HG03095 (cell line): ENCODE results near the gene SEMA5A.
A peak's percentile ranks its signal among the peaks of the same experiment; 100 is the strongest.
"Not testable (repeated sequence)": the region's sequence is repeated elsewhere in the genome, so short reads cannot be mapped to it uniquely, and the experiment has no call there.

Source experiments
- ATAC-seq: cut with Tn5 transposase; IDR thresholded peaks from one replicate; pipeline ENCODE4 v1.9.1; 2021; ENCODE audit warnings: moderate library complexity; ENCODE audit not compliant: unreplicated experiment

SEMA5A gene

GRCh38 chr5:9401786-9402472 is 143.9 kb downstream of the SEMA5A start:
- no peak for ATAC-seq

GRCh38 chr5:9399783-9400182 is 146.1 kb downstream of the SEMA5A start:
- ATAC-seq = not testable (repeated sequence)

- no peak for ATAC-seq
Observed at GRCh38 chr5:9399094-9399493, 146.8 kb downstream of the SEMA5A start.

GRCh38 chr5:9398227-9398626 is 147.6 kb downstream of the SEMA5A start:
- ATAC-seq = no peak

GRCh38 chr5:9396285-9396770 is 149.5 kb downstream of the SEMA5A start:
- ATAC-seq = no peak

- ATAC-seq = no peak
Observed at GRCh38 chr5:9395706-9396105, 150.2 kb downstream of the SEMA5A start.

GRCh38 chr5:9394221-9394620 is 151.7 kb downstream of the SEMA5A start:
- no peak for ATAC-seq

GRCh38 chr5:9392625-9393024 is 153.2 kb downstream of the SEMA5A start:
- ATAC-seq = no peak

- ATAC-seq = no peak
Observed at GRCh38 chr5:9391080-9391479, 154.8 kb downstream of the SEMA5A start.

GRCh38 chr5:9390113-9390512 is 155.8 kb downstream of the SEMA5A start:
- ATAC-seq = no peak

- ATAC-seq = no peak
Observed at GRCh38 chr5:9388941-9389674, 156.8 kb downstream of the SEMA5A start.

- ATAC-seq = no peak
Observed at GRCh38 chr5:9387879-9388278, 158.0 kb downstream of the SEMA5A start.

- no peak for ATAC-seq
Observed at GRCh38 chr5:9386945-9387344, 158.9 kb downstream of the SEMA5A start.

- ATAC-seq = no peak
Observed at GRCh38 chr5:9382522-9382921, 163.4 kb downstream of the SEMA5A start.

- peak; percentile 94 for ATAC-seq
Observed at GRCh38 chr5:9381464-9381863, 164.4 kb downstream of the SEMA5A start.

GRCh38 chr5:9380109-9380508 is 165.8 kb downstream of the SEMA5A start:
- ATAC-seq = no peak

GRCh38 chr5:9376363-9377117 is 169.3 kb downstream of the SEMA5A start:
- no peak for ATAC-seq

- ATAC-seq = no peak
Observed at GRCh38 chr5:9375756-9376155, 170.1 kb downstream of the SEMA5A start.

- no peak for ATAC-seq
Observed at GRCh38 chr5:9374025-9374424, 171.8 kb downstream of the SEMA5A start.

GRCh38 chr5:9373571-9373970 is 172.3 kb downstream of the SEMA5A start:
- ATAC-seq = no peak

- no peak for ATAC-seq
Observed at GRCh38 chr5:9370256-9370655, 175.6 kb downstream of the SEMA5A start.

- ATAC-seq = no peak
Observed at GRCh38 chr5:9365512-9365911, 180.4 kb downstream of the SEMA5A start.
